ENCODE data around the gene CAPN14.

GRCh38 chr2:31205613-31206012 is 11.7 kb downstream of the CAPN14 start:
- TF ChIP-seq FOXM1 (IDR thresholded peaks at IDR 0.05; ENCODE audit: borderline replicate concordance), result no peak
- no peak for TF ChIP-seq SP1 (IDR thresholded peaks at IDR 0.05)
- no peak for TF ChIP-seq CTBP1 (IDR thresholded peaks at IDR 0.05; ENCODE audit: borderline replicate concordance)
- TF ChIP-seq L3MBTL2 (conservative IDR thresholded peaks at IDR 0.05), result no peak
- no peak for TF ChIP-seq FOXK2 (IDR thresholded peaks at IDR 0.05)
- no peak for TF ChIP-seq FOXA1 (IDR thresholded peaks at IDR 0.05)
- TF ChIP-seq TARDBP (IDR thresholded peaks at IDR 0.05), result no peak
- no peak for TF ChIP-seq BHLHE40 (IDR thresholded peaks at IDR 0.05; ENCODE audit: borderline replicate concordance)
- TF ChIP-seq PKNOX1 (IDR thresholded peaks at IDR 0.05), result no peak
- TF ChIP-seq NFRKB (IDR thresholded peaks at IDR 0.05), result no peak
- TF ChIP-seq ARNT (IDR thresholded peaks at IDR 0.05), result no peak
- TF ChIP-seq SUZ12 (IDR thresholded peaks at IDR 0.05), result no peak
- no peak for TF ChIP-seq ELF4 (IDR thresholded peaks at IDR 0.05)
